Measurements from ENCODE around the gene TNFAIP2. TPM values are rescaled to one million over a fixed set of nuclear protein-coding genes. Genes with fewer than 3 reads are reported as not detected.
"Not testable (repeated sequence)": the region's sequence is repeated elsewhere in the genome, so short reads cannot be mapped to it uniquely, and the experiment has no call there.

The TNFAIP2 gene
- total RNA-seq, 1 donor from 2014 or later, result 21.9 TPM

- Histone ChIP-seq H3K4me1 (ENCODE audit: control insufficient read depth in 3 of 3, insufficient read depth in 3 of 3, low read length in 3 of 3) (peaks cover 41 to 47% (median 43%) of the 10 kb centered on the region in 3 donors), H3K9ac (ENCODE audit: low read depth in 1 of 3, low read length in 3 of 3) (peak overlapping the region in 2 of 3 donors; percentile 14 to 33)
- H3K27ac ChIP-seq (ENCODE audit: low read depth, low read length); H3K27me3 ChIP-seq (ENCODE audit: control insufficient read depth in 3 of 3, insufficient read depth in 3 of 3, low read length in 3 of 3); H3K4me3 ChIP-seq (ENCODE audit: low read length in 3 of 3); H3K9me3 ChIP-seq (ENCODE audit: control insufficient read depth in 3 of 3, low read length in 3 of 3); H3K36me3 ChIP-seq (ENCODE audit: control insufficient read depth in 3 of 3, insufficient read depth in 3 of 3, low read length in 3 of 3): not testable (repeated sequence)
Measured at GRCh38 chr14:103115086-103115679, 8.1 kb upstream of the TNFAIP2 start.

- Histone ChIP-seq H3K9ac (ENCODE audit: low read depth in 1 of 3, low read length in 3 of 3) (peak overlapping the region in 1 of 3 donors; percentile 57), H3K4me3 (ENCODE audit: low read length in 3 of 3) (no peak overlapping the region), H3K27me3 (ENCODE audit: control insufficient read depth in 3 of 3, insufficient read depth in 3 of 3, low read length in 3 of 3) (no peaks in the 10 kb centered on the region), H3K27ac (ENCODE audit: low read depth, low read length) (no peak overlapping the region), H3K4me1 (ENCODE audit: control insufficient read depth in 3 of 3, insufficient read depth in 3 of 3, low read length in 3 of 3) (peaks cover 39 to 44% (median 43%) of the 10 kb centered on the region in 3 donors), H3K9me3 (ENCODE audit: control insufficient read depth in 3 of 3, low read length in 3 of 3) (no peaks in the 10 kb centered on the region), H3K36me3 (ENCODE audit: control insufficient read depth in 3 of 3, insufficient read depth in 3 of 3, low read length in 3 of 3) (no peaks in the 10 kb centered on the region)
Measured at GRCh38 chr14:103115845-103116572, 7.3 kb upstream of the TNFAIP2 start.

GRCh38 chr14:103116636-103117035, 6.6 kb upstream of the TNFAIP2 start:
- Histone ChIP-seq H3K36me3 (ENCODE audit: control insufficient read depth in 3 of 3, insufficient read depth in 3 of 3, low read length in 3 of 3) (no peaks in the 10 kb centered on the region), H3K9me3 (ENCODE audit: control insufficient read depth in 3 of 3, low read length in 3 of 3) (no peaks in the 10 kb centered on the region), H3K4me1 (ENCODE audit: control insufficient read depth in 3 of 3, insufficient read depth in 3 of 3, low read length in 3 of 3) (peaks cover 39 to 44% (median 43%) of the 10 kb centered on the region in 3 donors), H3K9ac (ENCODE audit: low read depth in 1 of 3, low read length in 3 of 3) (no peak overlapping the region), H3K27ac (ENCODE audit: low read depth, low read length) (no peak overlapping the region), H3K4me3 (ENCODE audit: low read length in 3 of 3) (no peak overlapping the region), H3K27me3 (ENCODE audit: control insufficient read depth in 3 of 3, insufficient read depth in 3 of 3, low read length in 3 of 3) (no peaks in the 10 kb centered on the region)

GRCh38 chr14:103117499-103117898, 5.8 kb upstream of the TNFAIP2 start:
- H3K4me3 ChIP-seq (ENCODE audit: low read length in 3 of 3); H3K27ac ChIP-seq (ENCODE audit: low read depth, low read length); H3K27me3 ChIP-seq (ENCODE audit: control insufficient read depth in 3 of 3, insufficient read depth in 3 of 3, low read length in 3 of 3); H3K9ac ChIP-seq (ENCODE audit: low read depth in 1 of 3, low read length in 3 of 3); H3K36me3 ChIP-seq (ENCODE audit: control insufficient read depth in 3 of 3, insufficient read depth in 3 of 3, low read length in 3 of 3); H3K9me3 ChIP-seq (ENCODE audit: control insufficient read depth in 3 of 3, low read length in 3 of 3): not testable (repeated sequence)
- peaks cover 38 to 41% (median 38%) of the 10 kb centered on the region in 3 donors for H3K4me1 ChIP-seq (ENCODE audit: control insufficient read depth in 3 of 3, insufficient read depth in 3 of 3, low read length in 3 of 3)

DNA sequence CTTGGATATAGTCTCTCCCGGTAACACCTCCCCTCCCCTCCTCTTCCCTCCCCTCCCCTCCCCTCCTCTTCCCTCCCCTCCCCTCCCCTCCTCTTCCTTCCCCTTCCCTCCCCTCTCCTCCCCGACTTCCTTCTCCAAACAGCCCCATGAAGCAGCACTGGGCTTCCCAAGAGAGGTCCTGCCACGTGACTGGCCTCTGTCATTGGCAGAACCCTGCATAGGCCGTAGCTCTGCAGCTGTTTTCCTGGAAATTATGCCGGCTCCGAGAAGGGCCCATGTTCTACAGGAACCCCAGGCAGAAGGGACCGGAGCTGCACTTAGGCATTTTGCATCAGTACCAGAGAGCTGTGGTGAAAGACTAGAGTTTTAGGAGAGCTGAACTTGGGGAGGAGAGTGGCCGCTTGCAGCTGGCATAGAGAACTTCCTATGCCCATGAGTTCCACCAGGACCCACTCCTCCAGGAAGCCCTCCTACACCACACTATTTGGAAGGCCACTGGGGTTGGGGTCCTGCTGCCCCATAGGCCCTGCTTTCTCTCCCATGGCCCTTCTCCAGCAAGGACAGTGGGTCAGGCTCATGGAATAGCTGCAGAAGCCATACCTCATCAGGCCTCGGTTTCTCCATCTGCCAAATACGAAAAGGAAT, 5.1 kb upstream of the TNFAIP2 start:
- Histone ChIP-seq H3K27ac (ENCODE audit: low read depth, low read length) (peak overlapping the region; percentile 90), H3K4me1 (ENCODE audit: control insufficient read depth in 3 of 3, insufficient read depth in 3 of 3, low read length in 3 of 3) (peaks cover 37 to 40% (median 38%) of the 10 kb centered on the region in 3 donors), H3K9me3 (ENCODE audit: control insufficient read depth in 3 of 3, low read length in 3 of 3) (no peaks in the 10 kb centered on the region), H3K36me3 (ENCODE audit: control insufficient read depth in 3 of 3, insufficient read depth in 3 of 3, low read length in 3 of 3) (no peaks in the 10 kb centered on the region), H3K9ac (ENCODE audit: low read depth in 1 of 3, low read length in 3 of 3) (peak overlapping the region; percentile 45 to 51 (median 50)), H3K27me3 (ENCODE audit: control insufficient read depth in 3 of 3, insufficient read depth in 3 of 3, low read length in 3 of 3) (no peaks in the 10 kb centered on the region), H3K4me3 (ENCODE audit: low read length in 3 of 3) (peak overlapping the region in 1 of 3 donors; percentile 27)

- Histone ChIP-seq H3K9ac (ENCODE audit: low read depth in 1 of 3, low read length in 3 of 3) (peak overlapping the region; percentile 45 to 51 (median 50)), H3K27me3 (ENCODE audit: control insufficient read depth in 3 of 3, insufficient read depth in 3 of 3, low read length in 3 of 3) (no peaks in the 10 kb centered on the region), H3K27ac (ENCODE audit: low read depth, low read length) (peak overlapping the region; percentile 90), H3K9me3 (ENCODE audit: control insufficient read depth in 3 of 3, low read length in 3 of 3) (no peaks in the 10 kb centered on the region), H3K4me3 (ENCODE audit: low read length in 3 of 3) (no peak overlapping the region), H3K36me3 (ENCODE audit: control insufficient read depth in 3 of 3, insufficient read depth in 3 of 3, low read length in 3 of 3) (no peaks in the 10 kb centered on the region), H3K4me1 (ENCODE audit: control insufficient read depth in 3 of 3, insufficient read depth in 3 of 3, low read length in 3 of 3) (peaks cover 37 to 42% (median 39%) of the 10 kb centered on the region in 3 donors)
Measured at GRCh38 chr14:103118663-103119404, 4.4 kb upstream of the TNFAIP2 start.

DNA sequence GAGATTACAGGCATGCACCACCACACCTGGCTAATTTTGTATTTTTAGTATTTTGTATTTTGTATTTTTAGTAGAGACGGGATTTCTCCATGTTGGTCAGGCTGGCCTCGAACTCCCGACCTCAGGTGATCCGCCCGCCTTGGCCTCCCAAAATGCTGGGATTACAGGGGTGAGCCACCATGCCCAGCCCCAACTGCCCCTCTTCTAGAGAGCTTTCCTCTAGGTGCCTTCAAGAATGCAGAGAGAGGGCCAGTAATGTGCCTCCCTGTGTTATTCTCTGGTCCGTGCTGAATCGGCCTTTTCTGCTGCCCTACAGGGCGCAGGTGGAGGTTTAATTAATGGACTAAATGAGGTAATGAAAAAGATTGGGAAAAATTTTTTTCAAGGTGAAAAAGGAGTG, 3.7 kb upstream of the TNFAIP2 start:
- H3K27ac ChIP-seq (ENCODE audit: low read depth, low read length), result not testable (repeated sequence)
- peaks cover 44 to 47% (median 46%) of the 10 kb centered on the region in 3 donors for H3K4me1 ChIP-seq (ENCODE audit: control insufficient read depth in 3 of 3, insufficient read depth in 3 of 3, low read length in 3 of 3)

DNA sequence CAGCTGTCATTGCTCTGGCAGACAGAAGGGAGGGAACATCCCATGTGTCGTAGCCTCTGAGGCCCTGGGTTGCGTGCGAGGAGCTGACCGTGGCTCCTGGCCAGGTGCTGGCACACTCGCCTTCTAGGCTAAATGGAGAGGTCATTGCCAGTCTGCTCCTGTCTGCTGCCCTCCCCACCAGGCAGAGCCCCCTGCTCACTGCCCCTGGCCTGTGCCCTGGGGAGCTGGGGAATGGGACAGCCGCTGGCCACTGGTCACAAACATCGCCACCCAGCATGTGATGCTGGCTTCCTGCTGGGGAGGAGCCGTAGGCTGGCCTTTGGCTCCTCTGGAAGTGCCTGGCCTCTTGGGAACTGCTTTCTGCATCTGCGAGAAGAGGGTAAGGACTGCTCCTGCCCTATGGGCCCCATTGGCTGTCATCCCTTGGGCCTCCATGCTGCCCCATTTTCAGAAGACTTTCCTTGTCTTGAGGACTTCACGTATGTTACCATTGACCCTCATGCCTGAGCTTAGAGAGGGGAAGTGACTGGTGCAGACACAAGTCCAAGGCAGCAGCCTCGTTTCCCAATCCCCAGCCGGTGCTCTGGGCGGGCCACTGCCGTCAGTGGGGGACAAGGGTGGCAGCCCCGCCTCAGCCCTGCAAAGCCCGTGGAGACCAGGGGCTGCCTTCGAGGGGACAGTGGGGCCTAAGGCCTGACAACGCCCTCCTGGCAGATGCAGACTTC, 2.0 kb upstream of the TNFAIP2 start:
- no peaks in the 10 kb centered on the region for H3K36me3 ChIP-seq (ENCODE audit: control insufficient read depth in 3 of 3, insufficient read depth in 3 of 3, low read length in 3 of 3)
- H3K27ac ChIP-seq (ENCODE audit: low read depth, low read length), result peak overlapping the region; percentile 88
- peak overlapping the region in 2 of 3 donors; percentile 16 to 53 for H3K9ac ChIP-seq (ENCODE audit: low read depth in 1 of 3, low read length in 3 of 3)
- no peaks in the 10 kb centered on the region for H3K27me3 ChIP-seq (ENCODE audit: control insufficient read depth in 3 of 3, insufficient read depth in 3 of 3, low read length in 3 of 3)
- H3K4me1 ChIP-seq (ENCODE audit: control insufficient read depth in 3 of 3, insufficient read depth in 3 of 3, low read length in 3 of 3), result peaks cover 61 to 64% (median 63%) of the 10 kb centered on the region in 3 donors
- peak overlapping the region in 2 of 3 donors; percentile 22 to 35 for H3K4me3 ChIP-seq (ENCODE audit: low read length in 3 of 3)
- H3K9me3 ChIP-seq (ENCODE audit: control insufficient read depth in 3 of 3, low read length in 3 of 3), result no peaks in the 10 kb centered on the region

More for the DNA sequence above, 3.7 kb upstream of the TNFAIP2 start:
- not testable (repeated sequence) for H3K9ac ChIP-seq (ENCODE audit: low read depth in 1 of 3, low read length in 3 of 3); H3K27me3 ChIP-seq (ENCODE audit: control insufficient read depth in 3 of 3, insufficient read depth in 3 of 3, low read length in 3 of 3); H3K36me3 ChIP-seq (ENCODE audit: control insufficient read depth in 3 of 3, insufficient read depth in 3 of 3, low read length in 3 of 3); H3K9me3 ChIP-seq (ENCODE audit: control insufficient read depth in 3 of 3, low read length in 3 of 3); H3K4me3 ChIP-seq (ENCODE audit: low read length in 3 of 3)

DNA sequence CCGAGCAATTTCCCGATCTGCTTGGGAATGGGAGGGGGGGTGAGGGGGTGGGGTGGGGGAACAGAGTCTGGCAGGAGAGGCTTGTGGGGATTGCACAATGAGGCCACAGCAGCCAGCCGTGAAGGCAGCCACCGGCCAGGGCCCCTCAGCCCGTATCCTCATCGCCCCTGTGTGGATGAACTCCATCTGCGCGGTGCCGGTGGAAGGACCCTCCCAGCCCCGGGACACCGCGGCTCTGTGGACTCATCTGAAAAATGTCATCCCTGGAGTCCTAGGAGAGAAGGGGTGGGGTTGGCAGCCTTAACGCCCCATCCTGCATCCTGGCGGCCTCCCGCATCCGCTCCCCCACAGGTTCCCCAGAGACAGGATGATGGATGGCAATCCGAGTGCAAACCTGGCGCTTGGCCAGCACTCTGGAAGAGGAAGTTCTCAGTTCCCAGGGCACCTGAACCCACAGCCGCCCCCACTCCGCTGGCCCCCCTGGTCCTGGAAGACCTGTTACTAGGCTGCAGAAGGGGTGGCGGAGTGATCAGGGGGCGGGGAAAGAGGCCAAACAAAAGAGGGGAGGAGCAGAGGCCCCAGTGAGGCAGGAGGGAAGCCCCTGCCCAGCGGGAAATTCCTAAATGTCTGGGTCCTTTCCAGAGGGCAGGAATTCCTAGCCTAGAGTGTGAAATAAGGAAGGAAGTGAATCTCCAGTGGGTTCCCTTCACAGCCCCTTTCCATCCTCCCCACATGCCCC, 1.2 kb upstream of the TNFAIP2 start:
- peaks cover 67 to 70% (median 69%) of the 10 kb centered on the region in 3 donors for H3K4me1 ChIP-seq (ENCODE audit: control insufficient read depth in 3 of 3, insufficient read depth in 3 of 3, low read length in 3 of 3)

More for the DNA sequence above, 1.2 kb upstream of the TNFAIP2 start:
- Histone ChIP-seq H3K36me3 (ENCODE audit: control insufficient read depth in 3 of 3, insufficient read depth in 3 of 3, low read length in 3 of 3) (no peaks in the 10 kb centered on the region), H3K9ac (ENCODE audit: low read depth in 1 of 3, low read length in 3 of 3) (peak overlapping the region in 2 of 3 donors; percentile 33 to 53), H3K4me3 (ENCODE audit: low read length in 3 of 3) (peak overlapping the region; percentile 19 to 77 (median 43)), H3K27me3 (ENCODE audit: control insufficient read depth in 3 of 3, insufficient read depth in 3 of 3, low read length in 3 of 3) (no peaks in the 10 kb centered on the region), H3K27ac (ENCODE audit: low read depth, low read length) (peak overlapping the region; percentile 88), H3K9me3 (ENCODE audit: control insufficient read depth in 3 of 3, low read length in 3 of 3) (no peaks in the 10 kb centered on the region)
